K562 (cell line): ENCODE results near the gene CCDC178. TPM values are rescaled to one million over a fixed set of nuclear protein-coding genes. Genes with fewer than 3 reads are reported as not detected.

ENCODE experiments used
- ATAC-seq: fragments of 200-7000 bp; cut with Tn5 transposase; 3 replicates; pipeline ENCODE4 v1.9.1; 2020; ENCODE audit warnings: moderate library complexity
- BruUV-seq: library from RNA; stranded (reverse); fragments of 400-500 nt; replicated peaks from 2 replicates; lab custom pipeline; 2021; lab: Mats Ljungman, UMichigan
- CTCF ChIA-PET: fragments of 300-600 bp; formaldehyde crosslinking; extraction: SDS; loops from one replicate; lab custom pipeline; 2021; ENCODE audit warnings: low intra/inter-chr PET ratio; lab: Yijun Ruan, JAX
- POLR2A ChIA-PET: fragments of 300-600, 350-650 bp; sonication (Branson Sonifier 250); formaldehyde crosslinking; extraction: SDS; loops from one replicate; lab custom pipeline; 2021; ENCODE audit warnings: antibody characterized with exemption, inconsistent platforms; lab: Yijun Ruan, JAX
- DNase-seq, 4 experiments: peaks; one replicate each; pipeline versions ENCODE4 v3.0.0 to v3.0.0-alpha.2; 2011 to 2018; ENCODE audit warnings: low spot score in 3 of 4, mixed read lengths in 3 of 4; ENCODE audit errors: extremely low read depth in 1 of 4
- FAIRE-seq: peaks from 2 replicates; lab custom pipeline; 2011; peaks lifted over from hg19 to GRCh38; lab: Jason Lieb, UNC
- H2AFZ ChIP-seq: 2 replicates; pipeline ENCODE4 v1.6.0; 2011; ENCODE audit warnings: low read depth, low read length, control low read depth, inconsistent platforms
- H3K27ac ChIP-seq: fragments of 200-600 bp; 3 replicates; pipeline ENCODE4 v1.8.0; 2011; ENCODE audit warnings: low read depth, mild to moderate bottlenecking, control low read depth, inconsistent platforms, low read length, moderate library complexity, mixed read lengths; ENCODE audit errors: extremely low read depth
- H3K27me3 ChIP-seq, 2 experiments: fragments of 300-600 bp in 1 of 2; 2 replicates in 1 of 2; 3 replicates in 1 of 2; pipeline versions ENCODE4 v1.6.0 to v1.8.0; 2011; ENCODE audit warnings: inconsistent platforms in 2 of 2, low read length in 2 of 2, mild to moderate bottlenecking in 1 of 2, mixed read lengths in 1 of 2, moderate library complexity in 1 of 2; ENCODE audit not compliant: control insufficient read depth in 2 of 2, insufficient read depth in 2 of 2
- H3K36me3 ChIP-seq: fragments of 300-600 bp; 3 replicates; pipeline ENCODE4 v1.8.0; 2011; ENCODE audit warnings: mild to moderate bottlenecking, low read length, inconsistent platforms; ENCODE audit not compliant: control insufficient read depth, insufficient read depth
- H3K4me1 ChIP-seq, 2 experiments: fragments of 200-600 bp in 1 of 2; replicated peaks in 1 of 2; 2 replicates in 1 of 2; 3 replicates in 1 of 2; pipeline versions ENCODE4 v1.5.1 to v1.8.0; 2011; ENCODE audit warnings: inconsistent platforms in 2 of 2, low read length in 2 of 2, mild to moderate bottlenecking in 1 of 2, mixed read lengths in 1 of 2, moderate library complexity in 1 of 2; ENCODE audit not compliant: control insufficient read depth in 2 of 2, insufficient read depth in 2 of 2
- H3K4me2 ChIP-seq: 2 replicates; pipeline ENCODE4 v1.6.1; 2011; ENCODE audit warnings: low read length, control low read depth, inconsistent platforms, mixed read lengths; ENCODE audit not compliant: insufficient read depth
- H3K4me3 ChIP-seq: fragments of 200-600 bp; sonication (generic), shearing (Covaris generic); 2 replicates; pipeline ENCODE4 v1.5.1; 2016; ENCODE audit warnings: control low read depth, inconsistent platforms
- H3K79me2 ChIP-seq: fragments of 200-600 bp; 3 replicates; pipeline ENCODE4 v1.8.0; 2011; ENCODE audit warnings: low read length, inconsistent platforms; ENCODE audit not compliant: control insufficient read depth, insufficient read depth
- H3K9ac ChIP-seq, 2 experiments: 2 replicates each; pipeline versions ENCODE4 v1.6.0 to v1.6.1; 2011; ENCODE audit warnings: low read depth in 2 of 2, low read length in 2 of 2, control low read depth in 1 of 2, inconsistent platforms in 1 of 2, mild to moderate bottlenecking in 1 of 2, mixed read lengths in 1 of 2; ENCODE audit not compliant: insufficient read depth in 1 of 2
- H3K9me1 ChIP-seq: one replicate; pipeline ENCODE4 v1.6.0; 2011; ENCODE audit warnings: inconsistent platforms, mild to moderate bottlenecking, low read length, moderate library complexity; ENCODE audit not compliant: control insufficient read depth, insufficient read depth
- H3K9me3 ChIP-seq: replicated peaks from 2 replicates; pipeline ENCODE4 v1.5.1; 2011; ENCODE audit warnings: low read depth, low read length, inconsistent platforms; ENCODE audit not compliant: control insufficient read depth, insufficient read depth
- H4K20me1 ChIP-seq: replicated peaks from 2 replicates; pipeline ENCODE4 v1.6.1; 2011; ENCODE audit warnings: low read length, inconsistent platforms, mixed read lengths; ENCODE audit not compliant: control insufficient read depth, insufficient read depth
- BRD4 ChIP-seq: fragments of 200-600 bp; sonication (generic); IDR thresholded peaks from 2 replicates; pipeline ENCODE4 v1.6.1; 2017; ENCODE audit warnings: inconsistent platforms
- CSDE1 ChIP-seq, 2 experiments: fragments of 450-650 bp; IDR thresholded peaks; 2 replicates each; pipeline ENCODE4 v1.6.1; 2016; ENCODE audit warnings: mild to moderate bottlenecking in 1 of 2
- ZNF695 ChIP-seq: fragments of 450-650 bp; formaldehyde crosslinking; IDR thresholded peaks from 2 replicates; pipeline ENCODE4 v1.4.0; 2020; ENCODE audit warnings: mild to moderate bottlenecking, moderate library complexity
- WGBS: fragments of 100-300 bp; shearing (Covaris generic); methylation state at CpG from one replicate; pipeline ENCODE4 v1.1.6; 2016; ENCODE audit warnings: low coverage, mixed read lengths; ENCODE audit not compliant: insufficient coverage; ENCODE audit errors: missing lambda C conversion rate; 5-methylcytosine and 5-hydroxymethylcytosine counted together
- in situ Hi-C: fragments of 300-500 bp; cut with MboI; formaldehyde crosslinking; loops from 4 replicates; pipeline ENCODE4 v1.15.0; 2018; ENCODE audit warnings: inconsistent platforms, mixed read lengths
- intact Hi-C: fragments of 100-400 bp; cut with micrococcal nuclease; formaldehyde crosslinking; loops from 2 replicates; pipeline ENCODE4 v1.14.2; 2022
- polyA plus RNA-seq, 8 experiments: library from polyadenylated mRNA; depleted of rRNA in 4 of 8; stranded (reverse) in 5 of 8; unstranded in 3 of 8; fragments of >200 nt; fragmentation: Nextera tagmentation in 2 of 8; fragmentation: Illumina TruSeq in 1 of 8; extraction: Ambion mirVana in 2 of 8; extraction: Trizol in 1 of 8; gene quantifications; 2 replicates each; pipeline versions ENCODE4 v1.2.1 to v1.2.3, GENCODE V29; 2011 to 2014; ENCODE audit warnings: inconsistent platforms in 1 of 8, missing spikeins in 1 of 8
- total RNA-seq, 7 experiments: library from RNA; depleted of rRNA in 6 of 7; stranded (reverse); fragments of >200 nt in 6 of 7; fragmentation: Illumina TruSeq in 2 of 7; extraction: Trizol in 2 of 7; gene quantifications; 2 replicates each; pipeline versions ENCODE4 v1.2.1 to v1.2.3, GENCODE V29; 2011 to 2021; ENCODE audit warnings: low replicate concordance in 1 of 7
- TF ChIP-seq, protein P1 (sequence below), 3 experiments: fragments of 200-800 bp in 1 of 3; sonication (Bioruptor generic) in 1 of 3; sonication (generic) in 1 of 3; formaldehyde crosslinking in 1 of 3; IDR thresholded peaks; 2 replicates each; pipeline versions ENCODE4 v1.6.1 to v1.8.0; 2016 to 2022; ENCODE audit warnings: mild to moderate bottlenecking in 2 of 3, missing compliant biosample characterization in 2 of 3, missing genetic modification characterization in 2 of 3, missing genetic modification reagents in 1 of 3
- TF ChIP-seq, protein P2 (sequence below): fragments of 250-450 bp; sonication (Bioruptor Pico); IDR thresholded peaks from 2 replicates; pipeline ENCODE4 v1.4.0; 2020; ENCODE audit warnings: mild to moderate bottlenecking, moderate library complexity, borderline replicate concordance

Gene CCDC178
- total and polyA plus RNA-seq, 9 of the 15 experiments (the other 6 are each of a cell fraction or from before 2014, with no cell fraction given) = 0.12 to 0.47 (median 0.15) TPM; not detected in 6

DNA sequence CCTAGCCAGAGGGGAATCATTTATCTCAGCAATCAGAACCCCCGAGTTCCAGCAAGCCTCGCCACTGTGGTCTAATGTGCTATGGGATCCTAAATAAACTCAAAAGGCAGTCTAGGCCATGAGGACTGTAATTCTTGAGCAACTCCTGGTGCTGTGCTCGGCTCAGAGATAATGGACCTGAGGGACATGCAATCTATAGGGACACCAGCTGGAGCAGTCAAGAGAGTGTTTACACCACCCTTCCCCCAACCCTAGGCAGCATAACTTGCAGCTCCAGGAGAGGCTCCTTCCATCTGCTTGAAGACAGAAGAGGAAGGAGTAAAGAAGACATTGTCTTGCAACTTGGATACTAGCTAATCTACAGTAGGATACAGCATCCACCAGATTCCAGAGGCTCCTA is 442.2 kb downstream of the CCDC178 start:
- no peaks in the 10 kb centered on the region for H3K79me2 ChIP-seq
- no peak overlapping the region for H2AFZ ChIP-seq
- ATAC-seq = no peak
- no peak for DNase-seq
- no peak for FAIRE-seq
- CTCF ChIA-PET = no interaction called here
- BruUV-seq = no TSS peak
- no peak overlapping the region for H3K4me3 ChIP-seq
- H3K4me1 ChIP-seq = no peaks in the 10 kb centered on the region
- no peak overlapping the region for H3K27ac ChIP-seq
- POLR2A ChIA-PET = no interaction called here
- intact Hi-C loops (no loop called here), in situ Hi-C loops (no loop called here)
- H3K9me3 ChIP-seq = no peaks in the 10 kb centered on the region
- H3K27me3 ChIP-seq = no peaks in the 10 kb centered on the region
- H3K9me1 ChIP-seq = no peaks in the 10 kb centered on the region
- TF ChIP-seq ZNF695 (CRISPR knock-in tag) (no peak), BRD4 (no peak), CSDE1 (IDR thresholded peaks at IDR 0.05) (no peak)
- TF ChIP-seq, protein P1, sequence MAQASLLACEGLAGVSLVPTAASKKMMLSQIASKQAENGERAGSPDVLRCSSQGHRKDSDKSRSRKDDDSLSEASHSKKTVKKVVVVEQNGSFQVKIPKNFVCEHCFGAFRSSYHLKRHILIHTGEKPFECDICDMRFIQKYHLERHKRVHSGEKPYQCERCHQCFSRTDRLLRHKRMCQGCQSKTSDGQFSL (CRISPR knock-in tag; IDR thresholded peaks at IDR 0.05) = no peak
- TF ChIP-seq, protein P1 (tag; IDR thresholded peaks at IDR 0.05) = no peak
- TF ChIP-seq, protein P2, sequence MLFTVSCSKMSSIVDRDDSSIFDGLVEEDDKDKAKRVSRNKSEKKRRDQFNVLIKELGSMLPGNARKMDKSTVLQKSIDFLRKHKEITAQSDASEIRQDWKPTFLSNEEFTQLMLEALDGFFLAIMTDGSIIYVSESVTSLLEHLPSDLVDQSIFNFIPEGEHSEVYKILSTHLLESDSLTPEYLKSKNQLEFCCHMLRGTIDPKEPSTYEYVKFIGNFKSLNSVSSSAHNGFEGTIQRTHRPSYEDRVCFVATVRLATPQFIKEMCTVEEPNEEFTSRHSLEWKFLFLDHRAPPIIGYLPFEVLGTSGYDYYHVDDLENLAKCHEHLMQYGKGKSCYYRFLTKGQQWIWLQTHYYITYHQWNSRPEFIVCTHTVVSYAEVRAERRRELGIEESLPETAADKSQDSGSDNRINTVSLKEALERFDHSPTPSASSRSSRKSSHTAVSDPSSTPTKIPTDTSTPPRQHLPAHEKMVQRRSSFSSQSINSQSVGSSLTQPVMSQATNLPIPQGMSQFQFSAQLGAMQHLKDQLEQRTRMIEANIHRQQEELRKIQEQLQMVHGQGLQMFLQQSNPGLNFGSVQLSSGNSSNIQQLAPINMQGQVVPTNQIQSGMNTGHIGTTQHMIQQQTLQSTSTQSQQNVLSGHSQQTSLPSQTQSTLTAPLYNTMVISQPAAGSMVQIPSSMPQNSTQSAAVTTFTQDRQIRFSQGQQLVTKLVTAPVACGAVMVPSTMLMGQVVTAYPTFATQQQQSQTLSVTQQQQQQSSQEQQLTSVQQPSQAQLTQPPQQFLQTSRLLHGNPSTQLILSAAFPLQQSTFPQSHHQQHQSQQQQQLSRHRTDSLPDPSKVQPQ (CRISPR knock-in tag) = no peak
- H4K20me1 ChIP-seq = no peaks in the 10 kb centered on the region
- no peak overlapping the region for H3K9ac ChIP-seq
- 0% methylated on average over 3 of the region's 3 CpGs for WGBS
- H3K4me2 ChIP-seq = no peak overlapping the region
- no peaks in the 10 kb centered on the region for H3K36me3 ChIP-seq
